Esophagus squamous epithelium (tissue), 5 donors: ENCODE results near the gene SORCS1. TPM values are rescaled to one million over a fixed set of nuclear protein-coding genes. Genes with fewer than 3 reads are reported as not detected.

ENCODE experiments used
- DNase-seq: peaks from one replicate; lab custom pipeline; 2025; lab: John Stamatoyannopoulos, UW
- H3K27ac ChIP-seq, 4 donors: fragments of 200-600 bp; sonication (generic); one replicate each; pipeline ENCODE4 v1.5.1; 2016 to 2019; ENCODE audit warnings: mild to moderate bottlenecking in 1 of 4
- H3K27me3 ChIP-seq, 4 donors: fragments of 200-600 bp; sonication (generic); 1 replicate in 3 of 4; 2 replicates in 1 of 4; pipeline versions ENCODE4 v1.5.1 to v1.6.0; 2017 to 2021; ENCODE audit warnings: antibody characterized with exemption in 1 of 4
- H3K36me3 ChIP-seq, 3 donors: fragments of 200-600 bp; sonication (generic); one replicate each; pipeline ENCODE4 v1.5.1; 2016 to 2019
- H3K4me1 ChIP-seq, 3 donors: fragments of 200-600 bp; sonication (generic); one replicate each; pipeline ENCODE4 v1.5.1; 2017 to 2019
- H3K4me3 ChIP-seq, 4 donors: fragments of 200-600 bp; sonication (generic); 1 replicate in 3 of 4; 2 replicates in 1 of 4; pipeline ENCODE4 v1.5.1; 2016 to 2019; ENCODE audit warnings: mild to moderate bottlenecking in 2 of 4, moderate library complexity in 1 of 4
- H3K9me3 ChIP-seq, 3 donors: fragments of 200-600 bp; sonication (generic); one replicate each; pipeline ENCODE4 v1.5.1; 2016 to 2019
- POLR2A ChIP-seq, 4 donors: fragments of 450-650 bp; IDR thresholded peaks; one replicate each; pipeline ENCODE4 v1.6.1; 2017; ENCODE audit warnings: antibody characterized with exemption in 4 of 4, mild to moderate bottlenecking in 4 of 4, moderate library complexity in 3 of 4
- WGBS, 2 donors: methylation state at CpG; one replicate each; pipeline ENCODE4 v1.1.5; 2018; 5-methylcytosine and 5-hydroxymethylcytosine counted together
- intact Hi-C: fragments of 100-400 bp; cut with DNase I; formaldehyde crosslinking; loops from one replicate; pipeline ENCODE4 v1.15.0; 2022
- total RNA-seq, 4 donors: library from RNA; depleted of rRNA; stranded (reverse); fragments of >200 nt; gene quantifications; one replicate each; pipeline ENCODE4 v1.1.0, GENCODE V29; 2016
- TF ChIP-seq, protein P1 (sequence below), 6 experiments: fragments of 450-650 bp in 4 of 6; fragments of 200-600 bp in 2 of 6; sonication (generic) in 2 of 6; IDR thresholded peaks; one replicate each; pipeline ENCODE4 v1.5.1; 2016 to 2019; ENCODE audit warnings: antibody characterized with exemption in 6 of 6, mild to moderate bottlenecking in 4 of 6, moderate library complexity in 4 of 6
- donor health status: DM: yes; HTN: yes; CAD: no.

Gene SORCS1
- total RNA-seq, 4 donors from 2014 or later: 0.88 to 4.8 (median 1.4) TPM; not detected in 1

DNA sequence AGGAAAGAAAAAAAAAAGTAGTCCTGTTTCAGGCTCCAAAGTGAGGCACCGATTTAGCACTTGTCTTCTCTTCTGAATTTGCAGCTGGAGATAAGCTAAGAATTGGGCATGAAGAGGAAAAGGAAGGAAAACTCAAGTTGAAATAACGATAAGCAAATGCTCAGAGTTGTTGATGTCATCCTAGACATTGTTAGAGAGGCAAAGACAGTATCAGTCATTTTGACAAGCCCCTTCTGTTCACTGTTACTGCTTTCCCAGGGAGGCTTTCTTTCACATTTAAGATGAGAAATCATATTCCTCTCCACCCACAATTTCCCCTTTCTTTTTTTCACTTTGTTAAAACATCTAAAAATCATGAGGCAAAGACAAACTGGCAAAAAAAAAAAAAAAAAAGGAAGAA is 41.8 kb downstream of the SORCS1 start:
- H3K27me3 ChIP-seq: no peaks in the 10 kb centered on the region
- intact Hi-C loops: no loop called here
- TF ChIP-seq, protein P1, sequence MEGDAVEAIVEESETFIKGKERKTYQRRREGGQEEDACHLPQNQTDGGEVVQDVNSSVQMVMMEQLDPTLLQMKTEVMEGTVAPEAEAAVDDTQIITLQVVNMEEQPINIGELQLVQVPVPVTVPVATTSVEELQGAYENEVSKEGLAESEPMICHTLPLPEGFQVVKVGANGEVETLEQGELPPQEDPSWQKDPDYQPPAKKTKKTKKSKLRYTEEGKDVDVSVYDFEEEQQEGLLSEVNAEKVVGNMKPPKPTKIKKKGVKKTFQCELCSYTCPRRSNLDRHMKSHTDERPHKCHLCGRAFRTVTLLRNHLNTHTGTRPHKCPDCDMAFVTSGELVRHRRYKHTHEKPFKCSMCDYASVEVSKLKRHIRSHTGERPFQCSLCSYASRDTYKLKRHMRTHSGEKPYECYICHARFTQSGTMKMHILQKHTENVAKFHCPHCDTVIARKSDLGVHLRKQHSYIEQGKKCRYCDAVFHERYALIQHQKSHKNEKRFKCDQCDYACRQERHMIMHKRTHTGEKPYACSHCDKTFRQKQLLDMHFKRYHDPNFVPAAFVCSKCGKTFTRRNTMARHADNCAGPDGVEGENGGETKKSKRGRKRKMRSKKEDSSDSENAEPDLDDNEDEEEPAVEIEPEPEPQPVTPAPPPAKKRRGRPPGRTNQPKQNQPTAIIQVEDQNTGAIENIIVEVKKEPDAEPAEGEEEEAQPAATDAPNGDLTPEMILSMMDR (IDR thresholded peaks at IDR 0.05): no peak
- no peak overlapping the region for H3K27ac ChIP-seq
- H3K4me1 ChIP-seq: no peaks in the 10 kb centered on the region
- H3K4me3 ChIP-seq: no peak overlapping the region
- H3K36me3 ChIP-seq: no peaks in the 10 kb centered on the region
- DNase-seq: no peak
- 37 to 38% methylated on average over 2 of the region's 2 CpGs for WGBS, 2 donors
- H3K9me3 ChIP-seq: no peaks in the 10 kb centered on the region

DNA sequence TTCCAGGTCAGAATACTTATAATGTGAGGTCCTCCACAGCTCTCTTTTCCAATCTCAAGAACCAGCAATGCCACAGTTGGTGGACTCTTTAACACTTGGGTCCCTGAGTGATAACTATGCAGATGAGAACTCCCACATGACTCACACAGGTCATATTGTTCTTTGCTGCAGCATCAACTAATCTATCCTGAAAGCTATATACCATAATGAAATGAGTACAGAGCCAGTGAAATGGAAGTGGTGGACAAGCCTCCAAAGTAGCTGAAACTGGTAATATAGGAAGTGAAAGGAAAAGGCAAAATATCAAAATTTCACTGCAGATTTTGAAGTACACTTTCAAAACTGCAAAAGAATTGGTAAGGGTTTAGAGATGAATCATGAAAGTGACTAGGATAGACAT is 45.6 kb downstream of the SORCS1 start:
- intact Hi-C loops: no loop called here
- Histone ChIP-seq H3K36me3 (no peaks in the 10 kb centered on the region), H3K4me1 (no peaks in the 10 kb centered on the region), H3K27me3 (no peaks in the 10 kb centered on the region), H3K27ac (no peak overlapping the region), H3K4me3 (no peak overlapping the region), H3K9me3 (no peaks in the 10 kb centered on the region)
- DNase-seq: no peak
- TF ChIP-seq, protein P1 (IDR thresholded peaks at IDR 0.05): no peak
- no peak for TF ChIP-seq POLR2A (IDR thresholded peaks at IDR 0.05)

DNA sequence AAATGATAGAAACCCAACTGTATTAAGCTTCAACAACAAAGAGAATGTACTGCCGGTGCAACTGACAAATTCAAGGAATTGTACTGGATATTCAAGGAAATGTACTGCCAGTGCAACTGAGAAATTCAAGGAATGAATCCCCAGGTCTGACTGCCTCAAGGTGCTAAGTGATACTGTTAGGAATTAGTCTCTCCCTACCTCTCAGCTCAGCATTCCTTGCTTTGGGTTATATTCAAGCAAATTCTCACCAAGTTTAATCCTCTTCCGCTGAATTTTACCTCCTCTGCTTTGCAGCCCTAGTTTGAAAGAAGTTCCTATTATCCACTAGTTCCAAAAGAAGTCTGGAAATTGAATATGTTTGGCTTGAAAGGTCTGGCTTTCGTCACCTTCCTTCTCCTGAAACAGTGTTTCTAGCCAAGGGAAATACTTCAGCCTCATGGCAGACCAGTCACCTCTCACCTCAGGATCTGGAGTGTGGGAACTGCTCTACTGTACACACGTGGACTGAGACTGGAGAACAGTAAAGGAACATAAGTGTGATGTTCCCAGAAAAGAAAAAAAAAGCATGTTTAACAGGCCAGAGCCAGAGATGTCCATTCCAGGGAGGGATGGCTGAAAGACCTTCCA is 60.4 kb downstream of the SORCS1 start:
- 32 to 46% methylated on average over 4 of the region's 4 CpGs for WGBS, 2 donors
- intact Hi-C loops: no loop called here
- no peak for DNase-seq

DNA sequence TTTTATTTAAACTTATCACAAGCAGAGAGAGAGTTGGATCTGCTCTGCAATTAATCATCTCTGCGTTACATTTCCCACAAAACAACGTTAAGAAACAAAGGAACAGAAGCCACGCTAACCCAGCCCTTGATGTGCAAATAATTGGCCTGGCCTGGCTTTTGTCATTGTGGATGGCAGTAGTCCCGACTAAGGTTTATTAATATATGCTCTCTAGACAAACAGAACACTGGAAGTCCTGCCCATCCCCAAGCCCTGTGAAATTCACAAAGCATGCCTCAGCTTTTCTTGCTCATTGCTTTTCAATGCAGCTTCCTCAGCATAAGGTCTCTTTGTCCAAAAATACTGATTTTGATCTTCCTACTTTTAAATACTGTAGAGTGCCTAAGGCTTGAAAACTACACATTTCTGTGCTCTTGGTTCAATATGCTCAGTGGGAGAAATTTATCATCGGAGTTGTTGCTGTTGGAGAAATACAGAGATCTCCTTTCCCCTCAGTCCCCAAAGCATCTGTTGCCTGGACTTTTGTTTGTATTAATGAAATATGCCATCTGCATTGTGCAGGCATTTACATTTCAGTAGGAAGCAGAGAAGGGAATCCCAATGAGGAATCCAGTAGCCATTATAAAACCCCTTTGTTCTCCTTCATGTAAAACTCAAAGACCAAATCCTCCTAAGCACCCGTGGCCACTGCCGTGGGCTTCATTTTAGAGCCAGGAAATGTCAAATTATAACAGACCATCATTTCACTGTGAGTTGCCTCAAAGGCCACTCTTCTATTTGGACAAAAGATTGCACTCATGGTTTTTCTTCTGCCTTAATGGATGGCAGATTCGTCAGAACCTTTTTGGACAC is 61.1 kb downstream of the SORCS1 start:
- Histone ChIP-seq H3K4me3 (no peak overlapping the region), H3K36me3 (no peaks in the 10 kb centered on the region), H3K4me1 (no peaks in the 10 kb centered on the region), H3K9me3 (peaks cover 0 to 10% (median 0%) of the 10 kb centered on the region in 3 donors), H3K27me3 (no peaks in the 10 kb centered on the region), H3K27ac (no peak overlapping the region)
- TF ChIP-seq, protein P1 (IDR thresholded peaks at IDR 0.05): no peak
- TF ChIP-seq POLR2A (IDR thresholded peaks at IDR 0.05): no peak
- intact Hi-C loops: no loop called here
- no peak for DNase-seq
- WGBS, 2 donors: 21 to 24% methylated on average over 8 of the region's 8 CpGs

More for the DNA sequence above, 60.4 kb downstream of the SORCS1 start:
- Histone ChIP-seq H3K27me3 (no peaks in the 10 kb centered on the region), H3K4me3 (no peak overlapping the region), H3K4me1 (no peaks in the 10 kb centered on the region), H3K36me3 (no peaks in the 10 kb centered on the region), H3K27ac (no peak overlapping the region), H3K9me3 (peaks cover 0 to 15% (median 3%) of the 10 kb centered on the region in 3 donors)
- TF ChIP-seq, protein P1 (IDR thresholded peaks at IDR 0.05): no peak
- TF ChIP-seq POLR2A (IDR thresholded peaks at IDR 0.05): no peak

DNA sequence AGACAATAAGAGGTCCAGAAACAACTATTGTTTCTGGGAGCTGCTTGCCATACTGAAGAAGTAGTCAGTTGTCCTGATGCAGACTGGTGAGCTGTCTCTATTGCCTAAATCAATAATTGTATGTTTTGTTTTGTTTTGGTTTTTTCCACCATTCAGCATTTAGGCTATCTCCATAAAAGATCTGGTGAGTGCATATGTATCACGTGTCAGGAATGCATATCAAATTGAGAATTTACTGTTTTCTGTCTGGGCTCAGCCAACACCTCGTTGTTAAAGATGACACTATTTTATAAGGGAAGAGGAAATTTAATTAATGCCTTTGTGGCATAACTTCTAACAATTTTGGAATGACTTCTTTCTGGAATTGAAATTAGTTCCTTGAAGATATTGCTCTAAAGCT is 66.2 kb downstream of the SORCS1 start:
- 45 to 48% methylated on average over 2 of the region's 2 CpGs for WGBS, 2 donors
- Histone ChIP-seq H3K4me1 (no peaks in the 10 kb centered on the region), H3K4me3 (no peak overlapping the region), H3K36me3 (no peaks in the 10 kb centered on the region), H3K27me3 (no peaks in the 10 kb centered on the region), H3K27ac (no peak overlapping the region), H3K9me3 (no peaks in the 10 kb centered on the region)
- TF ChIP-seq, protein P1 (IDR thresholded peaks at IDR 0.05): no peak
- TF ChIP-seq POLR2A (IDR thresholded peaks at IDR 0.05): no peak
- intact Hi-C loops: no loop called here
- no peak for DNase-seq
